ENCODE data around the gene VTA1. TPM values are rescaled to one million over a fixed set of nuclear protein-coding genes. Genes with fewer than 3 reads are reported as not detected.

VTA1 gene
- total RNA-seq, 2 experiments from 2014 or later = 45.0 to 53.6 TPM

- Mint-ChIP-seq H3K36me3 (ENCODE audit: low read depth) (no peaks in the 10 kb centered on the region), H3K4me3 (no peak overlapping the region), H3K4me1 (no peaks in the 10 kb centered on the region), H3K27ac (no peak overlapping the region), H3K27me3 (peaks cover 4% of the 10 kb centered on the region), H3K9me3 (no peaks in the 10 kb centered on the region)
- ChIA-PET CTCF (no interaction called here), POLR2A (no interaction called here)
- DNase-seq = no peak
These were observed 124.4 kb downstream of the VTA1 start for GRCh38 chr6:142271476-142271875.

Other genes starting within 250 kb of the VTA1 start
- gene GJE1, start 14.3 kb upstream of the VTA1 start, total RNA-seq = not detected
- gene NMBR, start 141 bp upstream of the VTA1 start, total RNA-seq = not detected
- gene ADGRG6, start 154.7 kb downstream of the VTA1 start, total RNA-seq = under 1 TPM; 0.35 to 0.52 TPM

Measured in activated CD4-positive, alpha-beta T cell treated with anti-CD3 and anti-CD28 coated beads, Interleukin-2, amount 10 ng/mL, durations not matched to agents 7 days and 5 days (primary cell).